Inflammatory macrophage treated with lipopolysaccharide for 1 hour (primary cell): ENCODE results near the gene NRF1.
"Not testable (repeated sequence)": the region's sequence is repeated elsewhere in the genome, so short reads cannot be mapped to it uniquely, and the experiment has no call there.

Source experiments
- DNase-seq, 2 donors: peaks; one replicate each; pipeline ENCODE4 v3.0.0-alpha.2; 2020 to 2022

NRF1 gene

GRCh38 chr7:129784783-129785684 is 173.5 kb downstream of the NRF1 start:
- peak in 1 of 2 donors; percentile 28 for DNase-seq

GRCh38 chr7:129785685-129786514 is 174.4 kb downstream of the NRF1 start:
- DNase-seq, result no peak

- DNase-seq, result no peak
These were observed 175.5 kb downstream of the NRF1 start for GRCh38 chr7:129786825-129787563.

GRCh38 chr7:129789000-129789399 is 177.5 kb downstream of the NRF1 start:
- no peak for DNase-seq

- no peak for DNase-seq
These were observed 178.1 kb downstream of the NRF1 start for GRCh38 chr7:129789652-129790051.

- DNase-seq, result no peak
These were observed 178.6 kb downstream of the NRF1 start for GRCh38 chr7:129790136-129790535.

GRCh38 chr7:129792721-129793120 is 181.2 kb downstream of the NRF1 start:
- DNase-seq, result no peak

- no peak for DNase-seq
These were observed 182.2 kb downstream of the NRF1 start for GRCh38 chr7:129793506-129794310.

- DNase-seq, result not testable (repeated sequence)
These were observed 182.9 kb downstream of the NRF1 start for GRCh38 chr7:129794461-129794860.

- no peak for DNase-seq
These were observed 184.8 kb downstream of the NRF1 start for GRCh38 chr7:129796186-129796775.

- no peak for DNase-seq
These were observed 185.8 kb downstream of the NRF1 start for GRCh38 chr7:129797214-129797789.

- DNase-seq, result no peak
These were observed 187.3 kb downstream of the NRF1 start for GRCh38 chr7:129798616-129799349.

- DNase-seq, result no peak
These were observed 187.9 kb downstream of the NRF1 start for GRCh38 chr7:129799350-129799955.

GRCh38 chr7:129800901-129801300 is 189.4 kb downstream of the NRF1 start:
- no peak for DNase-seq

- no peak for DNase-seq
These were observed 190.4 kb downstream of the NRF1 start for GRCh38 chr7:129801882-129802281.

GRCh38 chr7:129803546-129804081 is 192.1 kb downstream of the NRF1 start:
- no peak for DNase-seq

- no peak for DNase-seq
These were observed 192.8 kb downstream of the NRF1 start for GRCh38 chr7:129804111-129804889.

GRCh38 chr7:129804890-129805719 is 193.6 kb downstream of the NRF1 start:
- peak; percentile 29 to 60 for DNase-seq
